Measurements from ENCODE around the gene OR10H1. TPM values are rescaled to one million over a fixed set of nuclear protein-coding genes. Genes with fewer than 3 reads are reported as not detected.
"Not testable (repeated sequence)": the region's sequence is repeated elsewhere in the genome, so short reads cannot be mapped to it uniquely, and the experiment has no call there.

The OR10H1 gene
- total RNA-seq, 1 experiment from 2014 or later: not detected

DNA sequence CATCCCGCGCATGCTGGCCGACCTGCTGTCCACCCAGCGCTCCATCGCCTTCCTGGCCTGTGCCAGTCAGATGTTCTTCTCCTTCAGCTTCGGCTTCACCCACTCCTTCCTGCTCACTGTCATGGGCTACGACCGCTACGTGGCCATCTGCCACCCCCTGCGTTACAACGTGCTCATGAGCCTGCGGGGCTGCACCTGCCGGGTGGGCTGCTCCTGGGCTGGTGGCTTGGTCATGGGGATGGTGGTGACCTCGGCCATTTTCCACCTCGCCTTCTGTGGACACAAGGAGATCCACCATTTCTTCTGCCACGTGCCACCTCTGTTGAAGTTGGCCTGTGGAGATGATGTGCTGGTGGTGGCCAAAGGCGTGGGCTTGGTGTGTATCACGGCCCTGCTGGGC, 21.2 kb downstream of the OR10H1 start:
- not testable (repeated sequence) for H3K36me3 ChIP-seq (replicated peaks; ENCODE audit: control insufficient read depth, insufficient read depth, low read length); DNase-seq; H3K4me3 ChIP-seq (ENCODE audit: insufficient read depth, low read depth, low read length); H3K27me3 ChIP-seq (ENCODE audit: control insufficient read depth, insufficient read depth, low read length)

GRCh38 chr19:15790096-15790495, 25.4 kb downstream of the OR10H1 start:
- DNase-seq: no peak
- no peak overlapping the region for H3K4me3 ChIP-seq (ENCODE audit: insufficient read depth, low read depth, low read length)
- H3K36me3 ChIP-seq (replicated peaks; ENCODE audit: control insufficient read depth, insufficient read depth, low read length): no peaks in the 10 kb centered on the region
- H3K27me3 ChIP-seq (ENCODE audit: control insufficient read depth, insufficient read depth, low read length): no peaks in the 10 kb centered on the region

DNA sequence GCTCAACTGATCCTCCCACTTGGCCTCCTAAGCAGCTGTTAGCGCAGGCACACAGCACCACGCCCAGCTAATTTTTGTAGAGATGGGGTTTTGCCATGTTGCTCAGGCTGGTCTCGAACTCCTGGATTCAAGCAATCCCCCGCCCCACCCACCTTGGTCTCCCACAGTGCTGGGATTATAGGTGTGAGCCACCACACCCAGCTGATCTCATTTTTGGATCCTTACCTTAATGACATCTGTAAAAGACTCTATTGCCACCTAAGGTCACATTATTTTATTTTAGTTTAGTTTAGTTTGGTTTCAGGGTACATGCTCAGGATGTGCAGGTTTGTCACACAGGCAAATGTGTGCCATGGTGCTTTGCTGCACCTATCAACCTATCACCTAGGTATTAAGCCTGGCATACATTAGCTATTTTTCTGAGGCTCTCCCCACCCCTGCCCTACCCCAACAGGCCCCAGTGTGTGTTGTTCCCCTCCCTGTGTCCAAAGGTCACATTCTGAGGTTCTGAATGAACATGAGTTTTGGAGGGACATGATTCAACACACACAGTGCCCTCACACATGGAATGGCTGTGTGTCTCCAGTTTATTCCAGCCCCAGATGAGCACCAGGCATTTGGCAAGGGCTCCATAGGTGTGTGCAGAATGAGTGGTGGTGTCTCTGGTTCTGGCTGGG, 26.7 kb downstream of the OR10H1 start:
- Histone ChIP-seq H3K4me3 (ENCODE audit: insufficient read depth, low read depth, low read length) (no peak overlapping the region), H3K27me3 (ENCODE audit: control insufficient read depth, insufficient read depth, low read length) (no peaks in the 10 kb centered on the region), H3K36me3 (replicated peaks; ENCODE audit: control insufficient read depth, insufficient read depth, low read length) (no peaks in the 10 kb centered on the region)
- DNase-seq: no peak

DNA sequence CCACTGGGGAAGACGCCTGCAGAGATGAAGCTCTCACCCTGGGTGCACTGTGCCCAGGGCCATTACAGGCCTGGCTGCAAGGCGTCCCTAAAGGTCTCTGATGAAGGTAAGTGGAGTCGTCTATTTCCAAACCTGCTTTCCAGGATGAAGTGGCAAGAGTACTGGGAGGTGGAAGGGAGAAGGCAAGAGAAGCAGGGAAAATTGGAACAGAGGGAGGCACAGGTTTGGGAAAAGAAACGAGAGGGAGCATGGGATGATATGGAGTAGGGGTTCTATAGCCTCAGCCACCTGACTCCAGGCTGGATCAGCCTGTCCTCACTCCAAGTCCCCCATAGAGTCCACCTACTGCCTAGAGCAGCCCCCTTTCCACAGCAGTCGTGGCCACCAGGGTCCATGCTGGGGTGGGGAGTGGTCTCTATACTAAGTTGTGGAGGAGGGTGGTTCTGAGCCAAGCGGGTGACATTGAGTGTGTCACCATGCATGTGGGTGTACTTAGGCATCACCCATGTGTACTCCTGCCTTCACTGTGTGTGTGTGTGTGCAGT, 27.8 kb downstream of the OR10H1 start, which contains the start of gene OR10H5:
OR10H5 (plus strand) TSS at position 51 of the 545 bp plus-strand sequence. CDS start 6,388 bp downstream, outside the sequence.
- Histone ChIP-seq H3K36me3 (replicated peaks; ENCODE audit: control insufficient read depth, insufficient read depth, low read length) (no peaks in the 10 kb centered on the region), H3K27me3 (ENCODE audit: control insufficient read depth, insufficient read depth, low read length) (no peaks in the 10 kb centered on the region), H3K4me3 (ENCODE audit: insufficient read depth, low read depth, low read length) (no peak within 1 kb of the TSS)
- no peak for DNase-seq

DNA sequence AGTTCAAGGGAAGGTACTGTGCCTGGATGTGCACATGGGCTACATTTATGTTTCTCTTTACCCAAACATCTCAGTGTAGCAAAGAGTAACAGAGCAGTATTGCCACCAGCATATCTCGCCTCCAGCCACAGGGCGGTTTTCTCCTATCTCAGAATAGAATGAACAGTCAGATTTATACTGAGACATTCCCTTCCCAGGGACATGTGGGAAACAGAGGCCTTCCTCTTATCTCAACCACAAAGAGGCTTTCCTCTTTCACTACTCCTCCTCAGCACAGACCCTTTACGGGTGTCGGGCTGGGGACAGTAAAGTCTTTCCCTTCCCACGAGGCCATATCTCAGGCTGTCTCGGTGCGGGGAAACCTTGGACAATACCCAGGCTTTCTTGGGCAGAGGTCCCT, 32.6 kb downstream of the OR10H1 start:
- not testable (repeated sequence) for DNase-seq; H3K36me3 ChIP-seq (replicated peaks; ENCODE audit: control insufficient read depth, insufficient read depth, low read length); H3K27me3 ChIP-seq (ENCODE audit: control insufficient read depth, insufficient read depth, low read length); H3K4me3 ChIP-seq (ENCODE audit: insufficient read depth, low read depth, low read length)

DNA sequence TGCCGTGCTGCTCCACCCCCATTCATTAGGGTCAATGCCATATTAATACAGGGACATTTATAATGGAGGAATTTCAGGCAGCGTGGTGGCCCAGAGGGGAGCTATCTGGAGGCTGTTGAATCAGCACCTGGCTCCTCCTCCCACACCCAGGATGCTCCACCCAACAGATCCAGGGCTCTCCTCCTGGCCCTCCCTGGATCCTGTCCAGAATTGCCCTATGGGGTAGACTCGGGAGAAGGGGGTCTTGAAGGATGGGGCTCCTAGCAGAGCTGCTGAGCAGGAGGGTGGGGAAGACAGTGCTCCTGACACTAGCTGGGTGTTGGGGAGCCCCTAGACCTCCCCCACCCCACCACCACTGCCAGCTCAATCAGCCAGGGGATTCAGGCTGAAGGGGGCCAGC, 33.3 kb downstream of the OR10H1 start:
- no peaks in the 10 kb centered on the region for H3K27me3 ChIP-seq (ENCODE audit: control insufficient read depth, insufficient read depth, low read length)
- no peak overlapping the region for H3K4me3 ChIP-seq (ENCODE audit: insufficient read depth, low read depth, low read length)
- H3K36me3 ChIP-seq (replicated peaks; ENCODE audit: control insufficient read depth, insufficient read depth, low read length): no peaks in the 10 kb centered on the region
- DNase-seq: no peak

DNA sequence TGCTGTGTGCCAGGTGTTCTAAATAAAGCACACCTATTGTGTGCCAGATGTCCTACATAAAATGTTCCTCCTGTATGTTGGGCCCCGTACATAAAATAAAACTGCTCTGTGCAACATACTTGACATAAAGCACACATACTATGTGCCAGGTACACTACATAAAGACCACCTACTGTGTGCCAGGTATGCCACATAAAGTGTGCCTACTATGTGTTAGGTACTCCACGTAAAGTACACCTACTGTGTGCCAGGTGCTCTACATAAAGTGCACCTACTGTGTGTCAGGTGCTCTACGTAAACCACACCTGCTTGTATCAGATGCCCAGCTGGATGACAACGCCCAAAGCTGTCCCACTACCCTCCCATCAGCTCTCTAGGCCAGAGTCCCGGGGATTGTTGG, 33.8 kb downstream of the OR10H1 start:
- Histone ChIP-seq H3K4me3 (ENCODE audit: insufficient read depth, low read depth, low read length) (no peak overlapping the region), H3K36me3 (replicated peaks; ENCODE audit: control insufficient read depth, insufficient read depth, low read length) (no peaks in the 10 kb centered on the region), H3K27me3 (ENCODE audit: control insufficient read depth, insufficient read depth, low read length) (no peaks in the 10 kb centered on the region)
- DNase-seq: no peak

DNA sequence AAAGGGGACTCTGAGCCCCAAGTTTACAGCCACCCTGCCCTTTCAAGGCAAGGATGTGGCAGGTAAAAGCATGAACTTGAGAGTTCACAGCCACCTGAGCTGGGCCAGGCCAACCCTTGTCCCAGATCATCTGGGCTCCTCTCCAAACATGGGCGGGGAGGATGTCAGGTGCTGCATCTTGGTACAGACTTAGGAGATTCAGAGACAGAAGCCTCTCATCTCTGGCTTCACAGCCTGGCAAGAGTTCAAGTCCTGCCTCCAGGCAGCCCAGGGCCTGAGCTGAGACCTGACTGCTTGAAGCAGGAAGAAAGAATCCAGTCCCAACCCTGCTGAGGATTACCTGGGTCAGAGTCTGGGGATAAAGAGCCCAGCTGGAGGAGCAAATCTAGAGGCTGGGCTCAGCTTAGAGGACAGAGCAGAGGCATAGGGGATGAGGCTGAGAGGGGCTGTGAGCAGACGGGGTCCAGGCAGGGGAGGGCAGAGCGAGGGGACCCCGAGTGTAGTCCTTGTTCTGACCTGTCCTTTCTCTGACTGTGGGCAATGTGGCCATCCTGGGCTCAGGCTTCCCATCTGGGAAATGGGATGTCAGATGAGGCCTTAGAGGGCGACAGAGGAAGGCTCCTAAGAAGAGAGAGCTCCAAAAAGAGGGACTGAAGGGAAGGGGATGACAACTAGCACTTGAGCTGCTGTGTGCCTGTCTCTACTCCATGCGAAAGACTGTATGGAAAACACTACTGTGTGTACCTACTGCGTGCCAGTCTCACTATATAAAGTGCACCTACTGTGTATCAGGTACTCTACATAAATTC, 34.6 kb downstream of the OR10H1 start:
- Histone ChIP-seq H3K4me3 (ENCODE audit: insufficient read depth, low read depth, low read length) (no peak overlapping the region), H3K36me3 (replicated peaks; ENCODE audit: control insufficient read depth, insufficient read depth, low read length) (no peaks in the 10 kb centered on the region), H3K27me3 (ENCODE audit: control insufficient read depth, insufficient read depth, low read length) (no peaks in the 10 kb centered on the region)
- DNase-seq: no peak

DNA sequence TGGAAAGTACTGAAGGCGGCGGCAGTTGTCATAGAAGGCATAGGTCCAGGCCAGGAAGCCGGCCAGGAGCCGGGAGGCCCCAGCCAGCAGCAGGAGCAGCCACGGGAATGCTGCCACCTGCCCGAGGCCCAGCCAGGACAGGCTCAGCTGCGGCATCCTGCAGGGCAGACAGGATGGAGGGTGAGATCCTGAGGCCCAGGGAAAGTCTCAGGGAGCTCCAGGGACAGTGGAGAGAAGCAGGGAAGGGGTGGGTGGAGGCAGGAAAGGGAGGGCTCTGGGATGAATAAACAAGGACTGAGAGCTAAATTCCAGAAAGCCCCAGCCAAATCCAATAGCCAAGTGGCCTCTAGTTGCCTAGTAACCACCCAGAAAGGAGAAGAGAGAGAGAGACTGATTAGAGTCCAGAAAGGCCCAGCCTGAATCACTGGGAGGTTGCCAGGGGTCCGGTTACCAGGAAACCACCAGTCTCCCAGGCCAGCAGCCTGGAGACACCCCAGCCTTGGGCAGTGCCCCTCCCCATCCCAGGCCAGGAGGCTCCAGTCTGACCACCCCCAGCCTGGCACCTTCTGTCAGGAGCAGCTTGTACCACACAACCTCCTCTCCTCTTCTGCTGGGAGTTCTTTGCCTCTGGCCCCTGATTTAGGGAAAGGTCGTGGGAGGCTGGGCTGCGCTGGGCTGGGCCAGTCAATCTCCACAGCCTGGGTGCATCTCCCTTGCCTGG, 35.5 kb downstream of the OR10H1 start:
- H3K36me3 ChIP-seq (replicated peaks; ENCODE audit: control insufficient read depth, insufficient read depth, low read length): no peaks in the 10 kb centered on the region
- no peak for DNase-seq
- H3K27me3 ChIP-seq (ENCODE audit: control insufficient read depth, insufficient read depth, low read length): no peaks in the 10 kb centered on the region
- no peak overlapping the region for H3K4me3 ChIP-seq (ENCODE audit: insufficient read depth, low read depth, low read length)

DNA sequence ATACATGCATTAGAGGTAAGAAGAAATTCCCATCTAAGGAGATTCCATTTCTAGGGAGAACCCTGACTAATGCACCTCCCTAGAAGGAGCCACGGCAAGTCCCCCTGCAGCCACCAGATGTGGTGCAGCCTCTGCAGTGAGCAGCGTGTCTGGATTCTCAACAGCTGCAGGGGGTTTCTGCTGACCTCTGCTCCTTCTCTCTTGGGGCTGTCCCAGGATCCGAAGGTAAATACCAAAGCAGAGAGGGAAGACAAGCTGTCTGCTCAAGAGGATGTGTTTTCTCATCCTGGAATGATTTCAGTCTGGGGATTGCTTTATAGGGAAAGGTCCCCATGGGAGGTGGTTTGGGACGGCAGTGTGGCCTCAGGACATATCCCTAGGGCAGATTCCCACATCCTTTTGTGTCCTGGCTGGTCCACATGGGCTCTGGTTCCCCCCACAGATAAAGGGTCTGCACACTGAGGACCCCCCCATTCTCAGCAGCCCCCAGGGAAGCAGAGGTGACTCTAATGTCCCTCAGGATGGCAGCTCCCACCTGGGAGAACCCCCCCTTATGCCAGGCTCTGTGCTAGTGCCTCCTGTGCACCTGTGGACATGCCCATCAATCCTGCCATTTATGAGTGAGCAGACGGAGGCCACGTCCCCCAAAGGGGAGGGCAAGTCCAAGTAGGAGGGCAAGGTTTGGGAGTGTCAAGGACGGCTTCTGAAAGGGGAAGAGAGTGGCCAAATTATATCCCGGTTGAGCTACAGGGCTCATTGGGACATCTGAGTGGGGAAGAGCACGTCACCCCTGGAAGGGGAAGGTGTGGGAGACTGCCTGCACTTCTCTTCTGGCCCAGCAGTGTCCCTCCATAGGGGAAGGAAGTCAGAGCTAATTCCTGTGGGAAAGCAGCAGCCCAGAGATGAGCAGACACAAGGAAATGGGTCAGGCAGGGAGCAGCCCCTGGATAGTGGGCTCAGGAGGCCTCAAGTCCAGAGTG, 38.2 kb downstream of the OR10H1 start:
- H3K4me3 ChIP-seq (ENCODE audit: insufficient read depth, low read depth, low read length): no peak overlapping the region
- H3K27me3 ChIP-seq (ENCODE audit: control insufficient read depth, insufficient read depth, low read length): no peaks in the 10 kb centered on the region
- H3K36me3 ChIP-seq (replicated peaks; ENCODE audit: control insufficient read depth, insufficient read depth, low read length): no peaks in the 10 kb centered on the region
- no peak for DNase-seq

- Histone ChIP-seq H3K27me3 (ENCODE audit: control insufficient read depth, insufficient read depth, low read length) (no peaks in the 10 kb centered on the region), H3K4me3 (ENCODE audit: insufficient read depth, low read depth, low read length) (no peak overlapping the region), H3K36me3 (replicated peaks; ENCODE audit: control insufficient read depth, insufficient read depth, low read length) (no peaks in the 10 kb centered on the region)
- DNase-seq: no peak
Measured at GRCh38 chr19:15776264-15776663, 39.2 kb downstream of the OR10H1 start.

GRCh38 chr19:15775249-15775648, 40.2 kb downstream of the OR10H1 start:
- no peak overlapping the region for H3K4me3 ChIP-seq (ENCODE audit: insufficient read depth, low read depth, low read length)
- H3K36me3 ChIP-seq (replicated peaks; ENCODE audit: control insufficient read depth, insufficient read depth, low read length): no peaks in the 10 kb centered on the region
- no peaks in the 10 kb centered on the region for H3K27me3 ChIP-seq (ENCODE audit: control insufficient read depth, insufficient read depth, low read length)
- DNase-seq: no peak

DNA sequence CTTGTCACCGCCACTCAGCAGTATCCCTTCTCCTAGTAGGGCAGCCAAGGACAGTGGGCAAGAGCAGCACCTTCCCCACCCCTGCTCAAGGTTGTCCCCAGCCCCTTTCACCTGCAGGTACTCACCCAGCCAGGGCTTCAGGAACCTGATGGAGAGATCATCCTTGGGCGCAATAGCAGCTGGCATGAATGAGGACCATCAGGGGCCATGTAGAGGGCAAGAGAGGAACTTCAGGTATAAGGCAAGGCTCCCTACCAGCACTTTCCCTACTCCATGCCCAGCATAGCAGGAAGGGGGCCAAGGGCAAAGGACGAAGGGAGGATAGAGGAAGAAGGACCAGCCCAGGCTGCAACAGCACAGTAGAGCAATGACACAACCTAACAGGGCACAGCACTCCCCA, 41.3 kb downstream of the OR10H1 start:
- H3K27me3 ChIP-seq (ENCODE audit: control insufficient read depth, insufficient read depth, low read length); DNase-seq: not testable (repeated sequence)

GRCh38 chr19:15769586-15769985, 45.9 kb downstream of the OR10H1 start:
- no peak for DNase-seq
- Histone ChIP-seq H3K27me3 (ENCODE audit: control insufficient read depth, insufficient read depth, low read length) (no peaks in the 10 kb centered on the region), H3K36me3 (replicated peaks; ENCODE audit: control insufficient read depth, insufficient read depth, low read length) (no peaks in the 10 kb centered on the region), H3K4me3 (ENCODE audit: insufficient read depth, low read depth, low read length) (no peak overlapping the region)

More for the DNA sequence above, 41.3 kb downstream of the OR10H1 start:
- H3K36me3 ChIP-seq (replicated peaks; ENCODE audit: control insufficient read depth, insufficient read depth, low read length); H3K4me3 ChIP-seq (ENCODE audit: insufficient read depth, low read depth, low read length): not testable (repeated sequence)
